ENCODE measurements around the gene MRPL40. TPM values are rescaled to one million over a fixed set of nuclear protein-coding genes. Genes with fewer than 3 reads are reported as not detected.

The MRPL40 gene
- total and polyA plus RNA-seq, 2 of the 13 experiments (the other 11 are each of a cell fraction or from before 2014, with no cell fraction given) = 42.7 to 79.7 TPM

DNA sequence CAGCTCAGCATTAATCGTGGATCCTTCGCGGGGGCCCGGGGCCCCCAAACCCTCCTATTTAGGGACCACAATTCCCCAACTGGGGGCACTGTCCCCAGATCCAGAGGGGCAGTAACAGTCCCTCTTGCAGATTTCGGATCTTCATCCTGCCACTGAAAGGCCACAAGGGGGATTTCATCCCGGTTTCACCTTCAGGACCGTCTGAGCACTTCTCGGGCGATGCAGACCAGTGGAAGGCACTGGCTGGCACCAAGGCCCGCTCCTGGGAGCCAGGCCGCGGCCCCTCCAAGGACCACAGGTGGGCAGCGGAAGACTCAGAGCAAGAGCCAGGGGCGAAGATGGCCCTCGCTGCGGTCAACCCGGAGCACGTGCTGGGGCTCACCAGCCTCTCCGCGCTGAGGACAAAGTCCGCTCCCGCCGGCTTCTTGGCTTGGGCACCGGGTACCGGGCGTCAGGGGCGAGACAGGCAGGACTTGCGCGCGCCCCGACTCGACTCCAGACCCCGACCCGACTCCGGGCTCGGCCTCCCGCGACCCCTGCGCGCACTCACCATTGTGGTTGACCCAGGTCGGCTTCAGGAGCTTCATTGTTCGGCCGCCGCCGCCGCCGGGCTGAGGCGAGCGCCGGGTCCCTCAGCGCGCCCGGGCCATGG is 1.3 kb upstream of the MRPL40 start:
- H2AFZ ChIP-seq (ENCODE audit: low read length) = no peak overlapping the region
- H3K27ac ChIP-seq (ENCODE audit: extremely low read length, insufficient read depth, low read length) = peak overlapping the region; percentile 87
- H4K20me1 ChIP-seq (ENCODE audit: insufficient read depth, low read length) = peaks cover 39% of the 10 kb centered on the region
- no TSS peak for BruUV-seq (replicated peaks)
- H3K9ac ChIP-seq (ENCODE audit: insufficient read depth, low read depth, low read length) = peak overlapping the region; percentile 92
- intact Hi-C loops (cut with micrococcal nuclease; ENCODE audit: unreplicated experiment) (loop anchor here (2.0 to 5.0 kb wide), 2 partner anchors 48 to 254 kb away; partner anchors contain the start of genes CDC45, SLC25A1 and UFD1), in situ Hi-C loops (cut with HindIII; ENCODE audit: extremely low pct_ligation_motif_present, low pct_unique_long_range_greater_than_20kb) (no loop called here)
- ATAC-seq = peak; percentile 4
- WGBS (ENCODE audit: low lambda C conversion rate) = 0% methylated on average over 6 of the region's 53 CpGs
- CTCF ChIA-PET (ENCODE audit: low intra/inter-chr PET ratio, low total read pairs) = no interaction called here
- H3K4me2 ChIP-seq (ENCODE audit: low read depth, low read length) = peak overlapping the region; percentile 98
- POLR2A ChIA-PET = interaction anchor here (1.9 to 3.1 kb wide), 3 partner anchors 16 to 139 kb away, joined by 12 to 23 read pairs (median 13); partner anchors contain the start of genes C22orf39, CDC45, CLTCL1 and UFD1
- peak overlapping the region; percentile 86 to 91 (median 88) for H3K4me3 ChIP-seq (replicated peaks in 1 of 3; ENCODE audit: insufficient read depth in 1 of 3, low read depth in 2 of 3, low read length in 3 of 3)
- peaks cover 50% of the 10 kb centered on the region for H3K4me1 ChIP-seq (ENCODE audit: insufficient read depth, low read length)
- peaks cover 3 to 26% of the 10 kb centered on the region in 2 experiments; a peak in 4 of 5 replicates for H3K36me3 ChIP-seq (replicated peaks in 1 of 2; ENCODE audit: control insufficient read depth in 1 of 2, insufficient read depth in 2 of 2, low read length in 2 of 2)
- H3K79me2 ChIP-seq (ENCODE audit: insufficient read depth, low read length) = peaks cover 60% of the 10 kb centered on the region
- no peak for FAIRE-seq
- H3K27me3 ChIP-seq (ENCODE audit: control insufficient read depth in 1 of 2, insufficient read depth in 2 of 2, low read length in 2 of 2) = no peaks in the 10 kb centered on the region; a peak in 1 of 5 replicates
- no peaks in the 10 kb centered on the region for H3K9me3 ChIP-seq (ENCODE audit: low read length)
- DNase-seq (ENCODE audit: low spot score) = peak; percentile 39
- TF ChIP-seq ZNF253 (CRISPR knock-in tag; IDR thresholded peaks at IDR 0.05; ENCODE audit: borderline replicate concordance) = no peak
- TF ChIP-seq CREB3 (CRISPR knock-in tag; IDR thresholded peaks at IDR 0.05) = no peak
- TF ChIP-seq ZNF710 (CRISPR knock-in tag; IDR thresholded peaks at IDR 0.05; ENCODE audit: borderline replicate concordance) = peak; percentile 61; the same call in 1 of the 2 replicates
- TF ChIP-seq TEAD3 (CRISPR knock-in tag; optimal IDR thresholded peaks at IDR 0.05; ENCODE audit: borderline replicate concordance) = no peak
- TF ChIP-seq ZSCAN20 (CRISPR knock-in tag; IDR thresholded peaks at IDR 0.05; ENCODE audit: borderline replicate concordance) = no peak
- TF ChIP-seq NFKB2 (CRISPR knock-in tag; IDR thresholded peaks at IDR 0.05; ENCODE audit: borderline replicate concordance) = no peak; the same call in 1 of the 2 replicates
- no peak for TF ChIP-seq ZNF724P (CRISPR knock-in tag; IDR thresholded peaks at IDR 0.05; ENCODE audit: borderline replicate concordance)
- TF ChIP-seq ATRX (CRISPR knock-in tag; IDR thresholded peaks at IDR 0.05; ENCODE audit: borderline replicate concordance) = no peak
- TF ChIP-seq NKX3-1 (CRISPR knock-in tag; IDR thresholded peaks at IDR 0.05) = no peak
- no peak for TF ChIP-seq ARNTL (CRISPR knock-in tag; IDR thresholded peaks at IDR 0.05)
- 0 out of 2 replicates have a peak, but pooled peaks have one; percentile 39 for TF ChIP-seq ZNF704 (CRISPR knock-in tag; IDR thresholded peaks at IDR 0.05; ENCODE audit: borderline replicate concordance)
- TF ChIP-seq POGZ (CRISPR knock-in tag; IDR thresholded peaks at IDR 0.05) = 0 out of 2 replicates have a peak, but pooled peaks have one; percentile 16
- TF ChIP-seq KDM2A (CRISPR knock-in tag; IDR thresholded peaks at IDR 0.05; ENCODE audit: borderline replicate concordance, low read depth) = peak; percentile 55; the same call in 1 of the 2 replicates
- no peak for TF ChIP-seq NFRKB (IDR thresholded peaks at IDR 0.05)
- no peak; the same call in 1 of the 2 replicates for TF ChIP-seq ZNF790 (CRISPR knock-in tag; IDR thresholded peaks at IDR 0.05; ENCODE audit: borderline replicate concordance)
- TF ChIP-seq CREBL2 (CRISPR knock-in tag; IDR thresholded peaks at IDR 0.05; ENCODE audit: borderline replicate concordance) = no peak
- TF ChIP-seq FOXO1 (CRISPR knock-in tag; IDR thresholded peaks at IDR 0.05) = no peak
- no peak for TF ChIP-seq GZF1 (CRISPR knock-in tag; IDR thresholded peaks at IDR 0.05)
- no peak for TF ChIP-seq SNRNP70 (IDR thresholded peaks at IDR 0.05; ENCODE audit: low read depth, low read length)
- TF ChIP-seq TOE1 (CRISPR knock-in tag; IDR thresholded peaks at IDR 0.05) = no peak
- TF ChIP-seq NFIC (IDR thresholded peaks at IDR 0.05; ENCODE audit: low read length) = no peak
